Posterior cingulate gyrus (tissue), 11 donors: ENCODE data around the gene ZNF853.
"Not testable (repeated sequence)": the region's sequence is repeated elsewhere in the genome, so short reads cannot be mapped to it uniquely, and the experiment has no call there.

ENCODE experiments used
- DNase-seq, 10 donors: peaks; one replicate each; pipeline versions ENCODE4 v3.0.0 to v3.0.0-alpha.2; 2020 to 2021; ENCODE audit warnings: mixed read lengths in 3 of 10
- intact Hi-C: fragments of 100-400 bp; cut with DNase I; formaldehyde crosslinking; loops from one replicate; pipeline ENCODE4 v1.15.1; 2023

ZNF853 gene

GRCh38 chr7:6614953-6615722 is at the start of gene ZNF853:
Gene ZNF853 (plus strand): TSS chr7:6615610. CDS start chr7:6616175, 565 bp downstream.
- intact Hi-C loops = no loop called here
- peak in 4 of 10 donors; percentile 23 to 89 (median 36) for DNase-seq

GRCh38 chr7:6565655-6566054 is 49.8 kb upstream of the ZNF853 start:
- intact Hi-C loops = no loop called here
- peak in 1 of 10 donors; percentile 13 for DNase-seq

- DNase-seq = peak in 1 of 10 donors; percentile 6
- intact Hi-C loops = no loop called here
Measured at GRCh38 chr7:6567886-6568285, 47.5 kb upstream of the ZNF853 start.

GRCh38 chr7:6571160-6571779 is 44.1 kb upstream of the ZNF853 start:
- no peak for DNase-seq
- intact Hi-C loops = no loop called here

GRCh38 chr7:6575281-6576023 is 40.0 kb upstream of the ZNF853 start:
- intact Hi-C loops = no loop called here
- DNase-seq = peak in 1 of 10 donors; percentile 27

- DNase-seq = peak in 1 of 10 donors; percentile 58
- intact Hi-C loops = no loop called here
Measured at GRCh38 chr7:6576024-6576866, 39.2 kb upstream of the ZNF853 start.

- intact Hi-C loops = not testable (repeated sequence)
- DNase-seq = peak in 1 of 10 donors; percentile 31
Measured at GRCh38 chr7:6576867-6577368, 38.5 kb upstream of the ZNF853 start.

- intact Hi-C loops = no loop called here
- peak; percentile 78 to 98 (median 88) for DNase-seq
Measured at GRCh38 chr7:6577369-6578113, 37.9 kb upstream of the ZNF853 start, which contains the start of gene ZDHHC4. Gene ZDHHC4 (plus strand): TSS chr7:6577454. CDS start chr7:6580562, 3,108 bp downstream.

GRCh38 chr7:6578114-6579084 is 37.0 kb upstream of the ZNF853 start:
- peak in 1 of 10 donors; percentile 71 for DNase-seq
- intact Hi-C loops = no loop called here

GRCh38 chr7:6579446-6579845 is 36.0 kb upstream of the ZNF853 start:
- peak in 1 of 10 donors; percentile 76 for DNase-seq
- intact Hi-C loops = no loop called here

GRCh38 chr7:6585746-6586432 is 29.5 kb upstream of the ZNF853 start:
- DNase-seq, intact Hi-C loops: not testable (repeated sequence)

GRCh38 chr7:6588566-6588965 is 26.8 kb upstream of the ZNF853 start:
- intact Hi-C loops = no loop called here
- DNase-seq = peak in 1 of 10 donors; percentile 55

GRCh38 chr7:6589151-6589828 is 26.1 kb upstream of the ZNF853 start:
- intact Hi-C loops = no loop called here
- peak in 2 of 10 donors; percentile 20 to 62 for DNase-seq

GRCh38 chr7:6589829-6590644 is 25.4 kb upstream of the ZNF853 start, which contains the start of gene INTS15:
Gene INTS15 (plus strand): TSS chr7:6590021. CDS start chr7:6590284, 263 bp downstream.
- intact Hi-C loops = loop anchor here (10.0 kb wide), 1 partner anchor 735 kb away; no protein-coding TSS in a partner anchor
- DNase-seq = peak; percentile 52 to 96 (median 61)

GRCh38 chr7:6590645-6591110 is 24.7 kb upstream of the ZNF853 start:
- intact Hi-C loops = loop anchor here (10.0 kb wide), 1 partner anchor 736 kb away; no protein-coding TSS in a partner anchor
- DNase-seq = peak in 1 of 10 donors; percentile 28

GRCh38 chr7:6600093-6600492 is 15.3 kb upstream of the ZNF853 start:
- intact Hi-C loops = no loop called here

More at GRCh38 chr7:6600093-6600492, 15.3 kb upstream of the ZNF853 start:
- no peak for DNase-seq
